K562 (cell line): Measurements from ENCODE around the gene HAPSTR1. TPM values are rescaled to one million over a fixed set of nuclear protein-coding genes. Genes with fewer than 3 reads are reported as not detected.

ENCODE experiments used
- ATAC-seq: fragments of 200-7000 bp; cut with Tn5 transposase; 3 replicates; pipeline ENCODE4 v1.9.1; 2020; ENCODE audit warnings: moderate library complexity
- Bru-seq: library from RNA; stranded (reverse); fragments of 400-500 nt; gene quantifications from one replicate; lab custom pipeline; 2021; lab: Mats Ljungman, UMichigan
- BruChase-seq, 2 experiments: library from RNA; stranded (reverse); fragments of 400-500 nt; gene quantifications; one replicate each; lab custom pipeline; 2021; lab: Mats Ljungman, UMichigan
- BruUV-seq: library from RNA; stranded (reverse); fragments of 400-500 nt; replicated peaks from 2 replicates; lab custom pipeline; 2021; lab: Mats Ljungman, UMichigan
- CTCF ChIA-PET: fragments of 300-600 bp; formaldehyde crosslinking; extraction: SDS; loops from one replicate; lab custom pipeline; 2021; ENCODE audit warnings: low intra/inter-chr PET ratio; lab: Yijun Ruan, JAX
- POLR2A ChIA-PET: fragments of 300-600, 350-650 bp; sonication (Branson Sonifier 250); formaldehyde crosslinking; extraction: SDS; loops from one replicate; lab custom pipeline; 2021; ENCODE audit warnings: antibody characterized with exemption, inconsistent platforms; lab: Yijun Ruan, JAX
- DNase-seq, 4 experiments: peaks; one replicate each; pipeline versions ENCODE4 v3.0.0 to v3.0.0-alpha.2; 2011 to 2018; ENCODE audit warnings: low spot score in 3 of 4, mixed read lengths in 3 of 4; ENCODE audit errors: extremely low read depth in 1 of 4
- FAIRE-seq: peaks from 2 replicates; lab custom pipeline; 2011; peaks lifted over from hg19 to GRCh38; lab: Jason Lieb, UNC
- H2AFZ ChIP-seq: 2 replicates; pipeline ENCODE4 v1.6.0; 2011; ENCODE audit warnings: low read depth, low read length, control low read depth, inconsistent platforms
- H3K27ac ChIP-seq: fragments of 200-600 bp; 3 replicates; pipeline ENCODE4 v1.8.0; 2011; ENCODE audit warnings: low read depth, mild to moderate bottlenecking, control low read depth, inconsistent platforms, low read length, moderate library complexity, mixed read lengths; ENCODE audit errors: extremely low read depth
- H3K27me3 ChIP-seq, 2 experiments: fragments of 300-600 bp in 1 of 2; 2 replicates in 1 of 2; 3 replicates in 1 of 2; pipeline versions ENCODE4 v1.6.0 to v1.8.0; 2011; ENCODE audit warnings: inconsistent platforms in 2 of 2, low read length in 2 of 2, mild to moderate bottlenecking in 1 of 2, mixed read lengths in 1 of 2, moderate library complexity in 1 of 2; ENCODE audit not compliant: control insufficient read depth in 2 of 2, insufficient read depth in 2 of 2
- H3K36me3 ChIP-seq: fragments of 300-600 bp; 3 replicates; pipeline ENCODE4 v1.8.0; 2011; ENCODE audit warnings: mild to moderate bottlenecking, low read length, inconsistent platforms; ENCODE audit not compliant: control insufficient read depth, insufficient read depth
- H3K4me1 ChIP-seq, 2 experiments: fragments of 200-600 bp in 1 of 2; replicated peaks in 1 of 2; 2 replicates in 1 of 2; 3 replicates in 1 of 2; pipeline versions ENCODE4 v1.5.1 to v1.8.0; 2011; ENCODE audit warnings: inconsistent platforms in 2 of 2, low read length in 2 of 2, mild to moderate bottlenecking in 1 of 2, mixed read lengths in 1 of 2, moderate library complexity in 1 of 2; ENCODE audit not compliant: control insufficient read depth in 2 of 2, insufficient read depth in 2 of 2
- H3K4me2 ChIP-seq: 2 replicates; pipeline ENCODE4 v1.6.1; 2011; ENCODE audit warnings: low read length, control low read depth, inconsistent platforms, mixed read lengths; ENCODE audit not compliant: insufficient read depth
- H3K4me3 ChIP-seq: fragments of 200-600 bp; sonication (generic), shearing (Covaris generic); 2 replicates; pipeline ENCODE4 v1.5.1; 2016; ENCODE audit warnings: control low read depth, inconsistent platforms
- H3K79me2 ChIP-seq: fragments of 200-600 bp; 3 replicates; pipeline ENCODE4 v1.8.0; 2011; ENCODE audit warnings: low read length, inconsistent platforms; ENCODE audit not compliant: control insufficient read depth, insufficient read depth
- H3K9ac ChIP-seq, 2 experiments: 2 replicates each; pipeline versions ENCODE4 v1.6.0 to v1.6.1; 2011; ENCODE audit warnings: low read depth in 2 of 2, low read length in 2 of 2, control low read depth in 1 of 2, inconsistent platforms in 1 of 2, mild to moderate bottlenecking in 1 of 2, mixed read lengths in 1 of 2; ENCODE audit not compliant: insufficient read depth in 1 of 2
- H3K9me1 ChIP-seq: one replicate; pipeline ENCODE4 v1.6.0; 2011; ENCODE audit warnings: inconsistent platforms, mild to moderate bottlenecking, low read length, moderate library complexity; ENCODE audit not compliant: control insufficient read depth, insufficient read depth
- H3K9me3 ChIP-seq: replicated peaks from 2 replicates; pipeline ENCODE4 v1.5.1; 2011; ENCODE audit warnings: low read depth, low read length, inconsistent platforms; ENCODE audit not compliant: control insufficient read depth, insufficient read depth
- H4K20me1 ChIP-seq: replicated peaks from 2 replicates; pipeline ENCODE4 v1.6.1; 2011; ENCODE audit warnings: low read length, inconsistent platforms, mixed read lengths; ENCODE audit not compliant: control insufficient read depth, insufficient read depth
- HNRNPH1 ChIP-seq: fragments of 200-400 bp; formaldehyde crosslinking; optimal IDR thresholded peaks from 2 replicates; pipeline ENCODE3; 2017; ENCODE audit warnings: low read depth, mild to moderate bottlenecking, low read length, moderate library complexity
- HNRNPUL1 ChIP-seq: fragments of 200-400 bp; formaldehyde crosslinking; IDR thresholded peaks from 2 replicates; pipeline ENCODE4 v1.6.1; 2017; ENCODE audit warnings: low read length
- NFRKB ChIP-seq: fragments of 450-650 bp; IDR thresholded peaks from 2 replicates; pipeline ENCODE4 v1.6.1; 2016; ENCODE audit warnings: low read depth
- NR2C1 ChIP-seq, 2 experiments: fragments of 450-650 bp; IDR thresholded peaks; 2 replicates each; pipeline ENCODE4 v1.6.1; 2017; ENCODE audit warnings: mild to moderate bottlenecking in 2 of 2, antibody characterized with exemption in 1 of 2, inconsistent platforms in 1 of 2, missing compliant biosample characterization in 1 of 2, missing genetic modification characterization in 1 of 2
- RHOXF2B ChIP-seq: fragments of 250-450 bp; sonication (Bioruptor Pico); conservative IDR thresholded peaks from 2 replicates; pipeline ENCODE4 v1.5.1; 2021
- TAF7 ChIP-seq: fragments of 450-650 bp; IDR thresholded peaks from 2 replicates; pipeline ENCODE4 v1.6.1; 2016; ENCODE audit warnings: missing genetic modification characterization, missing compliant biosample characterization
- ZKSCAN8 ChIP-seq: fragments of 200-800 bp; sonication (Bioruptor generic); IDR thresholded peaks from 2 replicates; pipeline ENCODE4 v1.6.1; 2016; ENCODE audit warnings: missing genetic modification characterization, missing compliant biosample characterization
- ZNF197 ChIP-seq: fragments of 200-800 bp; sonication (Bioruptor generic); IDR thresholded peaks from 2 replicates; pipeline ENCODE4 v1.6.1; 2016; ENCODE audit warnings: low read depth, missing genetic modification characterization, missing compliant biosample characterization
- ZNF780A ChIP-seq: fragments of 250-450 bp; sonication (Bioruptor Pico); IDR thresholded peaks from 2 replicates; pipeline ENCODE4 v1.5.0; 2021; ENCODE audit warnings: mild to moderate bottlenecking
- WGBS: fragments of 100-300 bp; shearing (Covaris generic); methylation state at CpG from one replicate; pipeline ENCODE4 v1.1.6; 2016; ENCODE audit warnings: low coverage, mixed read lengths; ENCODE audit not compliant: insufficient coverage; ENCODE audit errors: missing lambda C conversion rate; 5-methylcytosine and 5-hydroxymethylcytosine counted together
- in situ Hi-C: fragments of 300-500 bp; cut with MboI; formaldehyde crosslinking; loops from 4 replicates; pipeline ENCODE4 v1.15.0; 2018; ENCODE audit warnings: inconsistent platforms, mixed read lengths
- intact Hi-C: fragments of 100-400 bp; cut with micrococcal nuclease; formaldehyde crosslinking; loops from 2 replicates; pipeline ENCODE4 v1.14.2; 2022
- long read RNA-seq, 3 experiments: library from polyadenylated mRNA in 2 of 3; library from RNA in 1 of 3; unstranded in 2 of 3; stranded (forward) in 1 of 3; transcript quantifications; one replicate each; pipeline ENCODE4 v2.0.0, GENCODE V29; 2019 to 2022
- polyA minus RNA-seq, 3 experiments: library from RNA; depleted of rRNA, polyadenylated mRNA; stranded (reverse); fragments of >200 nt; gene quantifications; 2 replicates each; pipeline ENCODE4 v1.2.3, GENCODE V29; 2011
- polyA plus RNA-seq, 8 experiments: library from polyadenylated mRNA; depleted of rRNA in 4 of 8; stranded (reverse) in 5 of 8; unstranded in 3 of 8; fragments of >200 nt; fragmentation: Nextera tagmentation in 2 of 8; fragmentation: Illumina TruSeq in 1 of 8; extraction: Ambion mirVana in 2 of 8; extraction: Trizol in 1 of 8; gene quantifications; 2 replicates each; pipeline versions ENCODE4 v1.2.1 to v1.2.3, GENCODE V29; 2011 to 2014; ENCODE audit warnings: inconsistent platforms in 1 of 8, missing spikeins in 1 of 8
- total RNA-seq, 7 experiments: library from RNA; depleted of rRNA in 6 of 7; stranded (reverse); fragments of >200 nt in 6 of 7; fragmentation: Illumina TruSeq in 2 of 7; extraction: Trizol in 2 of 7; gene quantifications; 2 replicates each; pipeline versions ENCODE4 v1.2.1 to v1.2.3, GENCODE V29; 2011 to 2021; ENCODE audit warnings: low replicate concordance in 1 of 7
- TF ChIP-seq, protein P1 (sequence below): sonication (generic); formaldehyde crosslinking; IDR thresholded peaks from 2 replicates; pipeline ENCODE4 v1.8.1; 2022; ENCODE audit warnings: missing genetic modification reagents
- TF ChIP-seq, protein P2 (sequence below): fragments of 450-650 bp; formaldehyde crosslinking; IDR thresholded peaks from 2 replicates; pipeline ENCODE4 v1.4.0; 2022; ENCODE audit warnings: missing genetic modification characterization

Gene HAPSTR1, protein sequence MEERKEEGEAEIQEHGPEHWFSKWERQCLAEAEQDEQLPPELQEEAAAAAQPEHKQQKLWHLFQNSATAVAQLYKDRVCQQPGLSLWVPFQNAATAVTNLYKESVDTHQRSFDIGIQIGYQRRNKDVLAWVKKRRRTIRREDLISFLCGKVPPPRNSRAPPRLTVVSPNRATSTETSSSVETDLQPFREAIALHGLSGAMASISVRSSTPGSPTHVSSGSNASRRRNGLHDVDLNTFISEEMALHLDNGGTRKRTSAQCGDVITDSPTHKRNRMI
- total RNA-seq (2011; cell fraction: chromatin; rRNA removed; ENCODE audit: low replicate concordance), result 41.9 and 121 TPM in 2 replicates
- 24.8 and 28.7 TPM in 2 replicates for total RNA-seq (2011; cell fraction: nucleolus; rRNA removed)
- 80.9 and 151 TPM in 2 replicates for total RNA-seq (2011; cell fraction: nucleoplasm; rRNA removed)
- total RNA-seq (2014; rRNA removed) (40.9 and 43.4 TPM in 2 replicates), total RNA-seq (2014; rRNA removed; fragmentation: Illumina TruSeq; extraction: Trizol) (56.1 and 69.9 TPM in 2 replicates), total RNA-seq (2015; rRNA removed; fragmentation: Illumina TruSeq; extraction: Trizol) (38.3 and 40.2 TPM in 2 replicates), total RNA-seq (2021) (53.8 and 67.9 TPM in 2 replicates), polyA plus RNA-seq (2011; rRNA removed) (28.2 and 36.5 TPM in 2 replicates), polyA plus RNA-seq (2014; fragmentation: Illumina TruSeq; extraction: Trizol) (27.7 and 30.7 TPM in 2 replicates), polyA plus RNA-seq (2014; fragmentation: Nextera tagmentation; extraction: Ambion mirVana) (10 to 100 TPM; 10.8 to 17.4 TPM), polyA plus RNA-seq (2014; rRNA removed) (25.3 and 30.4 TPM in 2 replicates), polyA minus RNA-seq (2011; rRNA and poly(A)+ RNA removed) (73.0 and 82.3 TPM in 2 replicates), Bru-seq, nascent RNA (percentile 98 among the genes with signal in this experiment), BruChase-seq, experiment 1, labeled RNA remaining after a 2-hour chase (percentile 98 among the genes with signal in this experiment), BruChase-seq, experiment 2, labeled RNA remaining after a 6-hour chase (percentile 98 among the genes with signal in this experiment)
- polyA plus RNA-seq (2011; cell fraction: cytosol; rRNA removed), result 9.7 and 16.7 TPM in 2 replicates
- polyA plus RNA-seq (2011; cell fraction: nucleus; rRNA removed), result 23.1 and 24.2 TPM in 2 replicates
- polyA plus RNA-seq (2012), result 17.2 and 18.7 TPM in 2 replicates
- 24.2 and 35.8 TPM in 2 replicates for polyA minus RNA-seq (2011; cell fraction: cytosol; rRNA and poly(A)+ RNA removed)
- polyA minus RNA-seq (2011; cell fraction: nucleus; rRNA and poly(A)+ RNA removed), result 17.8 and 27.5 TPM in 2 replicates
- long read RNA-seq, experiment 1, full-length matches to known transcripts, result 226 of 250 reads
- long read RNA-seq, experiment 1, partial matches to known transcripts, result 14 of 250 reads
- long read RNA-seq, experiment 1, other reads (novel, unspliced or antisense), result 10 of 250 reads
- long read RNA-seq, experiment 2, full-length matches to known transcripts, result 14 of 51 reads
- long read RNA-seq, experiment 2, partial matches to known transcripts, result 2 of 51 reads
- long read RNA-seq, experiment 2, other reads (novel, unspliced or antisense), result 35 of 51 reads
- long read RNA-seq, experiment 3, result 0 reads

DNA sequence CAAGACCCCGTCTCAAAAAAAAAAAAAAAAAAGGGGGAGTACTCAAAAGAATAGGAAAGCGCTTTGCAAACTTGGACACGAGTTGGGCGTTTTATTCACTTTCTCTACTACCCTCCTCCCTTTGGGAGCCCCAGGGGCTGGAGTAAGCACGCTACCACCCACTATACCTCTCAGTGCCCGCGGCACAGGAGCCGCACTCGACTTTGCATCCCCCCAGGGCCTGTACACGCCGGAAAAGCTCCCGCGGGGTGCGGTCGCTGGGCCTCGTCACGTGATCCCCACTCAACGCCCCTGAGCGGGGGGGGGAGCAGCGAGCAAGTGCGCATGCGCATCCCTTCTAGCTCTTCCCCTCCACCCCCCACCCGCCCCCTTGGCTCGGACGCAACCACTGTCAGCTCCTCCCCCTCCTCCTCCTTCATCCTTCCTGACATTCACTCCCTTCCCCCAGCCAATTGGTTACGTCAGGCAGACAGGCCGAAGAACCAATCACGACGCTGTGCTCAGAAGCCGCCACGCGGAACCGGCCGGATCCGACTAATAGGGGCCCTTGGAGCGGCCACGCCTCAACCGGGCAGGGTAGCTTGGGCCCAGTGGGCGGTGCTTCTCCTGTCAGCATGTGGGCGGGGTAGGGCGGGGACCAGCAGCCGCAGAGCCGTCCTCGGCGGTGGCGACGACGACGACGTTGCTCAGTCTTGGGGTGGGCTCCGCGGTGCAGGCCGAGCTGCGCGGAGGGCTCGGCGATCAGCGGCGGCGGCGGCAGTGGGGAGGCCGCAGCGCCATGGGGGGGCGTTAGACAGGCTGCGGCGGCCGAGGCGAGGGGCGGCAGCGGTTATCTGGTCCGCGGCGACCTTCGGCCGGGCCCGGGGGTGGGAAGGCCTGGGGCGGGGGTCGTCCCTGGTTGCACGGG, at the start of gene HAPSTR1:
TSS of gene HAPSTR1 (plus strand) at position 685 of the 907 bp plus-strand sequence. CDS start 401 bp downstream, outside the sequence.
- Histone ChIP-seq H3K27ac (peak within 1 kb of the TSS; percentile 97), H3K4me2 (peak within 1 kb of the TSS; percentile 88), H4K20me1 (peaks cover 33% of the 10 kb centered on the region), H3K9me3 (no peaks in the 10 kb centered on the region), H3K36me3 (peaks cover 36% of the 10 kb centered on the region), H2AFZ (peak within 1 kb of the TSS; percentile 73), H3K9me1 (no peaks in the 10 kb centered on the region), H3K9ac (peak within 1 kb of the TSS; percentile 94 to 100), H3K4me3 (peak within 1 kb of the TSS; percentile 95), H3K79me2 (peaks cover 62% of the 10 kb centered on the region), H3K27me3 (no peaks in the 10 kb centered on the region), H3K4me1 (peaks cover 20 to 24% of the 10 kb centered on the region in 2 experiments)
- intact Hi-C loops (loop anchor here (1.0 to 5.0 kb wide), 3 partner anchors 12 to 39 kb away; no protein-coding TSS in a partner anchor), in situ Hi-C loops (no loop called here)
- FAIRE-seq, result peak; percentile 98
- DNase-seq, result peak; percentile 97 to 100 (median 98)
- POLR2A ChIA-PET, result interaction anchor here (0.6 to 4.7 kb wide), 12 partner anchors 8 to 383 kb away, joined by 3 to 69 read pairs (median 4); partner anchors contain the start of genes PMM2 and TMEM186
- ATAC-seq, result peak; percentile 93
- CTCF ChIA-PET, result no interaction called here
- no TSS peak for BruUV-seq
- WGBS, result 0% methylated on average over 36 of the region's 79 CpGs
- TF ChIP-seq, protein P1, sequence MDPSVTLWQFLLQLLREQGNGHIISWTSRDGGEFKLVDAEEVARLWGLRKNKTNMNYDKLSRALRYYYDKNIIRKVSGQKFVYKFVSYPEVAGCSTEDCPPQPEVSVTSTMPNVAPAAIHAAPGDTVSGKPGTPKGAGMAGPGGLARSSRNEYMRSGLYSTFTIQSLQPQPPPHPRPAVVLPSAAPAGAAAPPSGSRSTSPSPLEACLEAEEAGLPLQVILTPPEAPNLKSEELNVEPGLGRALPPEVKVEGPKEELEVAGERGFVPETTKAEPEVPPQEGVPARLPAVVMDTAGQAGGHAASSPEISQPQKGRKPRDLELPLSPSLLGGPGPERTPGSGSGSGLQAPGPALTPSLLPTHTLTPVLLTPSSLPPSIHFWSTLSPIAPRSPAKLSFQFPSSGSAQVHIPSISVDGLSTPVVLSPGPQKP (CRISPR knock-in tag), result no peak
- TF ChIP-seq HNRNPH1, result peak; percentile 85
- TF ChIP-seq TAF7 (tag), result peak; percentile 72
- TF ChIP-seq HNRNPUL1, result no peak
- no peak for TF ChIP-seq ZNF780A (CRISPR knock-in tag)
- TF ChIP-seq ZNF197 (CRISPR knock-in tag), result no peak
- TF ChIP-seq ZKSCAN8, result no peak
- peak; percentile 42; the same call in 1 of the 2 replicates for TF ChIP-seq NR2C1 (IDR thresholded peaks at IDR 0.05)
- no peak for TF ChIP-seq NR2C1 (tag; IDR thresholded peaks at IDR 0.05)
- TF ChIP-seq, protein P2, sequence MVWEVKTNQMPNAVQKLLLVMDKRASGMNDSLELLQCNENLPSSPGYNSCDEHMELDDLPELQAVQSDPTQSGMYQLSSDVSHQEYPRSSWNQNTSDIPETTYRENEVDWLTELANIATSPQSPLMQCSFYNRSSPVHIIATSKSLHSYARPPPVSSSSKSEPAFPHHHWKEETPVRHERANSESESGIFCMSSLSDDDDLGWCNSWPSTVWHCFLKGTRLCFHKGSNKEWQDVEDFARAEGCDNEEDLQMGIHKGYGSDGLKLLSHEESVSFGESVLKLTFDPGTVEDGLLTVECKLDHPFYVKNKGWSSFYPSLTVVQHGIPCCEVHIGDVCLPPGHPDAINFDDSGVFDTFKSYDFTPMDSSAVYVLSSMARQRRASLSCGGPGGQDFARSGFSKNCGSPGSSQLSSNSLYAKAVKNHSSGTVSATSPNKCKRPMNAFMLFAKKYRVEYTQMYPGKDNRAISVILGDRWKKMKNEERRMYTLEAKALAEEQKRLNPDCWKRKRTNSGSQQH (CRISPR knock-in tag), result no peak
- no peak for TF ChIP-seq RHOXF2B (CRISPR knock-in tag)
- peak; percentile 81 for TF ChIP-seq NFRKB
